GM18526 (cell line): ENCODE data around the gene TRAM1L1.

ENCODE experiments used
- POLR2A ChIP-seq: IDR thresholded peaks from 3 replicates; pipeline ENCODE4 v1.6.1; 2011; ENCODE audit not compliant: insufficient read length; ENCODE audit errors: extremely low read depth

The TRAM1L1 gene

GRCh38 chr4:117084866-117085701 lies at the start of gene TRAM1L1:
Gene TRAM1L1, minus strand, starts transcription at chr4:117085576. Its CDS starts 183 bp downstream, at chr4:117085393.
- no peak for TF ChIP-seq POLR2A

GRCh38 chr4:117134386-117134785 lies 49.0 kb upstream of the TRAM1L1 start:
- TF ChIP-seq POLR2A: no peak

- TF ChIP-seq POLR2A: no peak
These were observed 11.5 kb upstream of the TRAM1L1 start for GRCh38 chr4:117096886-117097285.

DNA sequence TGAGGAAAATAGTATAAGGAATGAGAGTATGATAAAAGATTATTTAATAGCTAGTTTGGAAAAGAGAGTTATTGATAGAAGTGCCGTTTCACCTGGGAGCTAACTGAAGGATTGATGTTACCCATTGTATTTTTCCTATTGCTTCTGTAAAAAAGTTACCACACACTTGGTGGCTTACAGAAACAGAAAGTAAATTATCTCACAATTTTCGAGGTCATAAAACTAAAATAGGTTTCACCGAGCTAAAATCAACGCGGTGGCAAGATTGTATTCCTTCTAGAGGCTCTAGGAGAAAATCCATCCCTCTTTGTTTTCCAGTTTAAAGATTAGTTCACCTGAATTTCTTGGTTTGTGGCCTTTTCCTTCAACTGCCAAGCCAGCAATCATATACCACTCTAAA lies 11.1 kb upstream of the TRAM1L1 start:
- no peak for TF ChIP-seq POLR2A

DNA sequence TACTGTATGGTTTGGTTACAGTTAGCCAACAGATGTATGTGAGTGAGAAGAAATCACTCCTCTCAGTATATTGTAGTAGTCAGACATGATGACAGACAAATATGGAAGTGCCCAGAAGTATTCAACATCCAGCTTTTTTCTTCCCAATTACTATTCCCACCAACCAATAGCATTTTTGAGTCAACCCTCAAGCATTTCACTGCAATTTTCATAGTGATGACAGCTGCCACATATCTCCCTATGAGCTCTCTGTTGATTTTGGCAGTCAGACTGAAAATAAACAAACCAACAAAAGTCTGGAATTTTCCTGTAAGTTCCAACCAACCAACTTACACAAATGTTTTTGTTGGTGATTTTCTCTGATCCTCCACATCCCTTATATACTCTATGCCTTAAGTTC lies 8.2 kb upstream of the TRAM1L1 start:
- no peak for TF ChIP-seq POLR2A

DNA sequence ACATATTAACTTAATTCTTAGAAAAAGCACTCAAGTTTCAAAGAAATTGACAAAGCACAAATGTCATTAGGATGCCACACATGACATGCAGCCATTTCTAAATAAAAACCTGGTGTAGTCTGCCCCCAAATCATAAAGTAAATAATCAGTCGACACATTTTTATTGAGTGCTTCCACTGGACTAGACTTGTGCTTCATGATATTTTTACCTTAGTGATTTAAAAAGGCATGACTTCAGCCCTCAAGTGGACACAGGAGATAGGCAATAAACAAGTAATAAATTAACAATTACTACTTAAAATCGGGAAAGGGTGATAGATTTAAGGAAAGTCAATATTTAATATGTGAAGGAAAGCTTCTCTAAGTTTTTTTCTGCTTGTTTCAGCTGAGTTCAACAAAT lies 7.6 kb downstream of the TRAM1L1 start:
- TF ChIP-seq POLR2A: no peak

DNA sequence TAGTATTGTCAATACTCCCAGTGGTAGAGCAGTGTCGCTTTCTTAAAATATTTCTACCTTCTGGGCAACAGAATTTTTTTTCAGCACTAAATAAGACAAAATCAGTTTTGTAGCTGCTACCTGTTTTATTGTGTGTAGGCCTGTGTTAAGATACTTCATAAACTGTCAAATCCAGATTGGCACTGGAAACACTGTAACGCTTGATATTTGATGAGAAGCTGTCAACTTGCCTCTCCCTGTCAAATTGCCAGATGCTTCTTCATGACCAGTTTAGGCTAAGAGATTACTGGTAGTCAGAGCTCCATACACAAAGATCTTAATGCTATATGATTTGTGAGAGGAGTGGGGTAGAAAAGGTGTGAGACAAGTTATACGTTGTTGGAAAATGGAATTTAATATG lies 17.3 kb downstream of the TRAM1L1 start:
- TF ChIP-seq POLR2A: no peak

GRCh38 chr4:117063961-117064696 lies 21.2 kb downstream of the TRAM1L1 start:
- TF ChIP-seq POLR2A: no peak

DNA sequence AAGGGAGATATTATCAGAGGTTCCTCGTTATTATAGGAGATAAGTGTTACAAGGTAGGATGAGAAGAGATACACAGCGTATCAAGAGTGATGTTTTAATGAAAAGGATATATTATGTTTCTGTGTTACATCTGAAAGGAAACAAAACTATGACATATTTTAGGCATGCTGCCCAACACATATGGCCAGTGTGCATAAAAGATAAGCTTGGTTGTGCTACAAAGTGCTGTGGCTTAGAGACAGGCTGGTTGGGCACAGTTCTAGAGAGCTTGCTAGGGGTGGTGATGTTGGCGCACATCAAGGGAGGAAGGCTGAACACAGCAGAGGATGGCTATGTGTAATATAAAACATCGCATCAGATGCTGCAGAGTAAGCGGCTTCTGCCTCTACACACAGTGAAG lies 42.4 kb downstream of the TRAM1L1 start:
- no peak for TF ChIP-seq POLR2A
